Measurements from ENCODE around the gene ST3GAL3. TPM values are rescaled to one million over a fixed set of nuclear protein-coding genes. Genes with fewer than 3 reads are reported as not detected.

ST3GAL3 gene
- total and polyA plus RNA-seq, 2 of the 13 experiments (the other 11 are each of a cell fraction or from before 2014, with no cell fraction given): 5.1 to 8.1 TPM

DNA sequence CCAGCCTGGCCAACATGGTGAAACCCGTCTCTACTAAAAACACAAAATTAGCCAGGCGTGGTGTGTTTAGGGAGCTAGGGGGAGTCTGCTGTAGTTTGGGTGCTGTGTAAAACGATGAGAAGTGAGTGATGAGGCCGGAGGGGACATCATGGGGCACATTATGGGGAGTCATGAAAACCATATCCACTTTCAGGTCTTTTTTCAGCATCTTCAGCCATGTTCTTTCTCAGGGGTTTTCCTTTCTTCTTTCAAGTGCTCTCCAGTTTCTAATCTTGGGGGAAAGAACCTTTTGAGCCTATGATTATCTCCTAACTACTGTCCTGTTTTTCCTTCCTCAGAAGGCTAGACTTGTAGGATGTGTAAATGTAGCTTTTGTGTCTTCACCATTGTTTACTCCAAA, 43.0 kb upstream of the ST3GAL3 start (continued):
- TF ChIP-seq, protein P1, sequence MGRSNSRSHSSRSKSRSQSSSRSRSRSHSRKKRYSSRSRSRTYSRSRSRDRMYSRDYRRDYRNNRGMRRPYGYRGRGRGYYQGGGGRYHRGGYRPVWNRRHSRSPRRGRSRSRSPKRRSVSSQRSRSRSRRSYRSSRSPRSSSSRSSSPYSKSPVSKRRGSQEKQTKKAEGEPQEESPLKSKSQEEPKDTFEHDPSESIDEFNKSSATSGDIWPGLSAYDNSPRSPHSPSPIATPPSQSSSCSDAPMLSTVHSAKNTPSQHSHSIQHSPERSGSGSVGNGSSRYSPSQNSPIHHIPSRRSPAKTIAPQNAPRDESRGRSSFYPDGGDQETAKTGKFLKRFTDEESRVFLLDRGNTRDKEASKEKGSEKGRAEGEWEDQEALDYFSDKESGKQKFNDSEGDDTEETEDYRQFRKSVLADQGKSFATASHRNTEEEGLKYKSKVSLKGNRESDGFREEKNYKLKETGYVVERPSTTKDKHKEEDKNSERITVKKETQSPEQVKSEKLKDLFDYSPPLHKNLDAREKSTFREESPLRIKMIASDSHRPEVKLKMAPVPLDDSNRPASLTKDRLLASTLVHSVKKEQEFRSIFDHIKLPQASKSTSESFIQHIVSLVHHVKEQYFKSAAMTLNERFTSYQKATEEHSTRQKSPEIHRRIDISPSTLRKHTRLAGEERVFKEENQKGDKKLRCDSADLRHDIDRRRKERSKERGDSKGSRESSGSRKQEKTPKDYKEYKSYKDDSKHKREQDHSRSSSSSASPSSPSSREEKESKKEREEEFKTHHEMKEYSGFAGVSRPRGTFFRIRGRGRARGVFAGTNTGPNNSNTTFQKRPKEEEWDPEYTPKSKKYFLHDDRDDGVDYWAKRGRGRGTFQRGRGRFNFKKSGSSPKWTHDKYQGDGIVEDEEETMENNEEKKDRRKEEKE (IDR thresholded peaks at IDR 0.05): no peak
- TF ChIP-seq SP140L (CRISPR knock-in tag; IDR thresholded peaks at IDR 0.05; ENCODE audit: borderline replicate concordance) (no peak), ZNF224 (CRISPR knock-in tag; IDR thresholded peaks at IDR 0.05) (no peak)

DNA sequence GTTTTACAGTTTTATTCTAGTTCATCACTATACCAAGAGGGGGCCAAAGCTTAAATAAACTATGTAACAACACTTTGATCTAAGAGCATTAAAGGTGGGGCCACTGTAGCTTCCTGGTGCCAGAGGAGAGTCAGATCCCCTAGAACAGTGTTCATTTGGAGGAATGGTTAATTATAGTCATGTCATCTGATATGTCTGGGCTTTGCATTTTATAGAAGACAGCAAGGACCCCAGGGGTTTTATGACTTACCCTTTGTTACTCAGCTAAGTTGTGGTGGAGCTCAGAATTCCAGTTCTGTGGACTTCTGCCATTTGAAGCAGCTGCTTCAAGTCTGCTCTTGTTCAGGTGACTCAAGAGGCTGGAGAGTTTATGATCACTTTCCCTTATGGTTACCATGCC, 40.7 kb upstream of the ST3GAL3 start:
- Histone ChIP-seq H3K27ac (ENCODE audit: extremely low read length, insufficient read depth, low read length) (no peak overlapping the region), H3K79me2 (ENCODE audit: insufficient read depth, low read length) (no peaks in the 10 kb centered on the region), H3K36me3 (replicated peaks in 1 of 2; ENCODE audit: control insufficient read depth in 1 of 2, insufficient read depth in 2 of 2, low read length in 2 of 2) (peaks cover 43 to 92% of the 10 kb centered on the region in 2 experiments), H3K9ac (ENCODE audit: insufficient read depth, low read depth, low read length) (no peak overlapping the region), H3K4me2 (ENCODE audit: low read depth, low read length) (no peak overlapping the region), H3K9me3 (ENCODE audit: low read length) (no peaks in the 10 kb centered on the region), H3K4me1 (ENCODE audit: insufficient read depth, low read length) (no peaks in the 10 kb centered on the region), H2AFZ (ENCODE audit: low read length) (no peak overlapping the region), H4K20me1 (ENCODE audit: insufficient read depth, low read length) (no peaks in the 10 kb centered on the region), H3K4me3 (replicated peaks in 1 of 3; ENCODE audit: insufficient read depth in 1 of 3, low read depth in 2 of 3, low read length in 3 of 3) (no peak overlapping the region), H3K27me3 (ENCODE audit: control insufficient read depth in 1 of 2, insufficient read depth in 2 of 2, low read length in 2 of 2) (no peaks in the 10 kb centered on the region)
- intact Hi-C loops (cut with micrococcal nuclease; ENCODE audit: unreplicated experiment) (no loop called here), in situ Hi-C loops (cut with HindIII; ENCODE audit: extremely low pct_ligation_motif_present, low pct_unique_long_range_greater_than_20kb) (no loop called here)
- ATAC-seq (no peak), FAIRE-seq (no peak), DNase-seq (ENCODE audit: low spot score) (no peak)
- POLR2A ChIA-PET: interaction anchor here (1.1 to 1.8 kb wide), 2 partner anchors 17 to 22 kb away, joined by 3 to 13 read pairs; partner anchors contain the start of gene KDM4A
- CTCF ChIA-PET (ENCODE audit: low intra/inter-chr PET ratio, low total read pairs): no interaction called here
- BruUV-seq (replicated peaks): no TSS peak
- TF ChIP-seq, protein P2, sequence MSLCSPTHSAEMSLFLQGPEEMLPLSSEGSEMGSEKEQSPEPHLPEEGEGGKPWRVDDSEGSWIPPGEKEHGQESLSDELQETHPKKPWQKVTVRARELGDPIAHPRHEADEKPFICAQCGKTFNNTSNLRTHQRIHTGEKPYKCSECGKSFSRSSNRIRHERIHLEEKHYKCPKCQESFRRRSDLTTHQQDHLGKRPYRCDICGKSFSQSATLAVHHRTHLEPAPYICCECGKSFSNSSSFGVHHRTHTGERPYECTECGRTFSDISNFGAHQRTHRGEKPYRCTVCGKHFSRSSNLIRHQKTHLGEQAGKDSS (CRISPR knock-in tag; IDR thresholded peaks at IDR 0.05; ENCODE audit: borderline replicate concordance, low read depth): no peak
- TF ChIP-seq ZFP37 (CRISPR knock-in tag; IDR thresholded peaks at IDR 0.05; ENCODE audit: borderline replicate concordance) (no peak), ZNF761 (CRISPR knock-in tag; conservative IDR thresholded peaks at IDR 0.05) (no peak), FOXJ3 (CRISPR knock-in tag; IDR thresholded peaks at IDR 0.05; ENCODE audit: borderline replicate concordance) (no peak), NFYC (CRISPR knock-in tag; IDR thresholded peaks at IDR 0.05) (no peak), NFKB2 (CRISPR knock-in tag; IDR thresholded peaks at IDR 0.05; ENCODE audit: borderline replicate concordance) (no peak), SRY (CRISPR knock-in tag; IDR thresholded peaks at IDR 0.05) (no peak), ATF7 (IDR thresholded peaks at IDR 0.05) (no peak), ATF7 (CRISPR knock-in tag; IDR thresholded peaks at IDR 0.05) (no peak), ZSCAN30 (CRISPR knock-in tag; IDR thresholded peaks at IDR 0.05) (no peak), SPEN (CRISPR knock-in tag; IDR thresholded peaks at IDR 0.05; ENCODE audit: low read depth) (no peak), NBN (conservative IDR thresholded peaks at IDR 0.05) (no peak)
- TF ChIP-seq, protein P3, sequence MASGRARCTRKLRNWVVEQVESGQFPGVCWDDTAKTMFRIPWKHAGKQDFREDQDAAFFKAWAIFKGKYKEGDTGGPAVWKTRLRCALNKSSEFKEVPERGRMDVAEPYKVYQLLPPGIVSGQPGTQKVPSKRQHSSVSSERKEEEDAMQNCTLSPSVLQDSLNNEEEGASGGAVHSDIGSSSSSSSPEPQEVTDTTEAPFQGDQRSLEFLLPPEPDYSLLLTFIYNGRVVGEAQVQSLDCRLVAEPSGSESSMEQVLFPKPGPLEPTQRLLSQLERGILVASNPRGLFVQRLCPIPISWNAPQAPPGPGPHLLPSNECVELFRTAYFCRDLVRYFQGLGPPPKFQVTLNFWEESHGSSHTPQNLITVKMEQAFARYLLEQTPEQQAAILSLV (CRISPR knock-in tag; IDR thresholded peaks at IDR 0.05; ENCODE audit: borderline replicate concordance): no peak
- TF ChIP-seq, protein P4, sequence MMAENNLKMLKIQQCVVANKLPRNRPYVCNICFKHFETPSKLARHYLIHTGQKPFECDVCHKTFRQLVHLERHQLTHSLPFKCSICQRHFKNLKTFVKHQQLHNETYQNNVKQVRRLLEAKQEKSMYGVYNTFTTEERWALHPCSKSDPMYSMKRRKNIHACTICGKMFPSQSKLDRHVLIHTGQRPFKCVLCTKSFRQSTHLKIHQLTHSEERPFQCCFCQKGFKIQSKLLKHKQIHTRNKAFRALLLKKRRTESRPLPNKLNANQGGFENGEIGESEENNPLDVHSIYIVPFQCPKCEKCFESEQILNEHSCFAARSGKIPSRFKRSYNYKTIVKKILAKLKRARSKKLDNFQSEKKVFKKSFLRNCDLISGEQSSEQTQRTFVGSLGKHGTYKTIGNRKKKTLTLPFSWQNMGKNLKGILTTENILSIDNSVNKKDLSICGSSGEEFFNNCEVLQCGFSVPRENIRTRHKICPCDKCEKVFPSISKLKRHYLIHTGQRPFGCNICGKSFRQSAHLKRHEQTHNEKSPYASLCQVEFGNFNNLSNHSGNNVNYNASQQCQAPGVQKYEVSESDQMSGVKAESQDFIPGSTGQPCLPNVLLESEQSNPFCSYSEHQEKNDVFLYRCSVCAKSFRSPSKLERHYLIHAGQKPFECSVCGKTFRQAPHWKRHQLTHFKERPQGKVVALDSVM (CRISPR knock-in tag; IDR thresholded peaks at IDR 0.05): no peak
- TF ChIP-seq, protein P5, sequence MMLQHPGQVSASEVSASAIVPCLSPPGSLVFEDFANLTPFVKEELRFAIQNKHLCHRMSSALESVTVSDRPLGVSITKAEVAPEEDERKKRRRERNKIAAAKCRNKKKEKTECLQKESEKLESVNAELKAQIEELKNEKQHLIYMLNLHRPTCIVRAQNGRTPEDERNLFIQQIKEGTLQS (CRISPR knock-in tag; IDR thresholded peaks at IDR 0.05): no peak

Data from HepG2 (cell line).